CD4-positive, alpha-beta T cell treated with Interleukin-4 for 4 hours (primary cell): ENCODE measurements around the gene KAT14.
A peak's percentile ranks its signal among the peaks of the same experiment; 100 is the strongest.
"Not testable (repeated sequence)": the region's sequence is repeated elsewhere in the genome, so short reads cannot be mapped to it uniquely, and the experiment has no call there.

Experiments
- DNase-seq: peaks from one replicate; pipeline ENCODE4 v3.0.0-alpha.2; 2020

The KAT14 gene, protein sequence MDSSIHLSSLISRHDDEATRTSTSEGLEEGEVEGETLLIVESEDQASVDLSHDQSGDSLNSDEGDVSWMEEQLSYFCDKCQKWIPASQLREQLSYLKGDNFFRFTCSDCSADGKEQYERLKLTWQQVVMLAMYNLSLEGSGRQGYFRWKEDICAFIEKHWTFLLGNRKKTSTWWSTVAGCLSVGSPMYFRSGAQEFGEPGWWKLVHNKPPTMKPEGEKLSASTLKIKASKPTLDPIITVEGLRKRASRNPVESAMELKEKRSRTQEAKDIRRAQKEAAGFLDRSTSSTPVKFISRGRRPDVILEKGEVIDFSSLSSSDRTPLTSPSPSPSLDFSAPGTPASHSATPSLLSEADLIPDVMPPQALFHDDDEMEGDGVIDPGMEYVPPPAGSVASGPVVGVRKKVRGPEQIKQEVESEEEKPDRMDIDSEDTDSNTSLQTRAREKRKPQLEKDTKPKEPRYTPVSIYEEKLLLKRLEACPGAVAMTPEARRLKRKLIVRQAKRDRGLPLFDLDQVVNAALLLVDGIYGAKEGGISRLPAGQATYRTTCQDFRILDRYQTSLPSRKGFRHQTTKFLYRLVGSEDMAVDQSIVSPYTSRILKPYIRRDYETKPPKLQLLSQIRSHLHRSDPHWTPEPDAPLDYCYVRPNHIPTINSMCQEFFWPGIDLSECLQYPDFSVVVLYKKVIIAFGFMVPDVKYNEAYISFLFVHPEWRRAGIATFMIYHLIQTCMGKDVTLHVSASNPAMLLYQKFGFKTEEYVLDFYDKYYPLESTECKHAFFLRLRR

DNA sequence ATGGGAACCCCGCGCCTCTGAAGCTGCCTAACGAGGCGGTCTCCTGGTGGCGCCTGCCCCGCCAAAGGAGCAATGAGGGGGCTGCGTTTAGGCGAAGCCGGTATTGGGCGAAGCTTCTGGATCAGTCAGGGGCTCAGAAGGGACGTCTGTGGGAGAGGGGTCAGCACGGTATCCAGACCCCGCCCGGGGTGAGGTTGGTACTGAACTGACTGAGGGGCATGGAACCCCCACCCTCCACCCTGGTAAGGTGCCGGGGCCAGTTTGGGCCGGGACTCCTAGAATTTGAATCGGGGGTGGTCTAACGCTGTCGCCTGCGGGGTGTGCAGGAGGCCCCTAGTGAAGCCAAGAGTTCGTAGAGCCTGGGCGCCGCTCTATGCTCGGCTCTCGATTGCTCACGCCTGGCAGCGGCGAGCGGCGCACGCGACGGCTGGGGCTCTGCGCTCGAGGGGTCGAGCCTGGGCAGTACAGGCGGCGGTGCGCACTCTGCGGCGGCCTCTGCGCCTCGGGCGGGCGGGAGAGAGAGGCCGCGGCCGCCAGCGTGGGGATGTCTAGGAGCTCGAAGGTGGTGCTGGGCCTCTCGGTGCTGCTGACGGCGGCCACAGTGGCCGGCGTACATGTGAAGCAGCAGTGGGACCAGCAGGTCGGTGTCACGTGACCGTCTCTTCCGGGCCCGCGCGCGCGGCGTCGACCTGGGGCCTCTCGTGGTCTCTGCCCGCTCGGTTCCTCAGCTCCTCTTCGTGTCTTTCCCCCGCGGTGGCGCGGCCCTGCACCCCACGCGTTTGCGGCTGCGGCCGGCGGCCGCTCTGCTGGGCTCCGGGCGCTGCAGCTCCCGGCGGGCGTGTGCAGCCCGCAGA lies at the start of gene KAT14, which contains the start of gene PET117:
Gene KAT14 (plus strand): TSS at position 452 of the 854 bp plus-strand sequence. CDS start 4,798 bp downstream, outside the sequence.
Gene PET117 (plus strand): TSS at position 452 of the 854 bp plus-strand sequence. CDS start 93 bp downstream, at position 545.
- DNase-seq, result peak; percentile 94

DNA sequence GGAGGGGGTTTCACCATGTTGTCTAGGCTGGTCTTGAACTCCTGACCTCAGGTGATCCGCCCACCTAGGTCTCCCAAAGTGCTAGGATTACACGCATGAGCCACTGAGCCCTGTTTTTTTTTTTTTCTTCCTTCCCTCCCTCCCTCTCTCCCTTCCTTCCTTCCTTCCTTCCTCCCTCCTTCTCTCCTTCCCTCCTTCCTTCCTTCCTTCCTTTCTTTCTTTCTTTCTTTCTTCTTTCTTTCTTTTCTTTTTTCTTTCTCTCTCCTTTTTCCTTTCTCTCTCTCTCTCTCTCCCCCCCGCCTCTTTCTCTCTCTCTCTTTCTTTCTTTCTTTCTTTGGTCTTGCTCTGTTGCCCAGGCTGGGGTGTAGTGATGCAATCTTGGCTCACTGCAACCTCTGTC lies 49.4 kb upstream of the KAT14 start:
- DNase-seq, result not testable (repeated sequence)

DNA sequence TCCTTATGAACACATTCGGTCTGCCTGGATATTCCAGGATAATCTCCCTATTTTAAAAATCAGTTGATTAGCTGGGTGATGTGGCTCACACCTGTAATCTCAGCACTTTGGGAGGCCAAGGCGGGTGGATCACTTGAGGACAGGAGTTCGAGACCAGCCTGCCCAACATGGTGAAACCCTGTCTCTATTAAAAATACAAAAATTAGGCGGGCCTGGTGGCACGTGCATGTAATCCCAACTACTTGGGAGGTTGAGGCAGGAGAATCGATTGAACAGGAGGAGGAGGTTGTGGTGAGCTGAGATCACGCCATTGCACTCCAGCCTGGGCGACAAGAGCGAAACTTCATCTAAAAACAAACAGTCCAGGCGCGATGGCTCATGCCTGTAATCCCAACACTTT lies 48.8 kb upstream of the KAT14 start:
- DNase-seq, result not testable (repeated sequence)

DNA sequence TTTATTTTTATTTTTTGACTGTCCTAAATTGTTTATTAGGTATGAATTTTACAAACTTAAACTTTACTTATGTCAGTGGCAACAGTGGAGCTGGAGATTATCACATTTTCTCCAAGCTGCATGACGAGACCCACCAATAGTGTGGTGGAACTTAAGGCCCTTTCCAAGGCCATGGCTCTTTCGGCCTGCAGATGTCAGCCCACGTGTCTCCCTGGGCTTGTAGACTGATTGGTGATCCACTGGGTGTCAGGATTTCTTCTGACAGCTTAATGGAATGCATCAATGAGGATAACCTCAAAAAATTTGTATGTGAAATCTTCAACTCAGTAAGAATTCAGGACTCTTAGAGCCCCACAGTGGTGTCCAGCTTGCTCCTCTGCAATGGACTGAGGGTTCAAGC lies 47.6 kb upstream of the KAT14 start:
- no peak for DNase-seq

DNA sequence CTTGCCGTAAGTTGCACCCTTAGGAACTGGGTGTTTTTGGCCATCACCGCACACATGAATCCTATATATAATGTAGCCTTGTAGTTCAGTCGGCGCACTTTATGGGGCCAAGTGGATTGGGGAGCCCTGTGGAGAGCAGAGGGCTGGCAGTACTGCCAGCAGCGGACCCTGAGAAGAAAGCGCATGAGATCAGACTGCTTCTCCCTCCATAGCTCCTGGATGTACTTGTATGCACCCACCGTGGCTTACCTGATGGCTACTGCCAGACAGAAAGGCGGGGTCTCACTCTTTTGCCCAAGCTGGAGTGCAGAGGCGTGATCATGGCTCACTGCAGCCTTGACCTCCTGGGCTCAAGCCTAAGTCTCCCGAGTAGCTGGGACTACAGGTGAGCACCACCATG lies 47.2 kb upstream of the KAT14 start:
- no peak for DNase-seq

DNA sequence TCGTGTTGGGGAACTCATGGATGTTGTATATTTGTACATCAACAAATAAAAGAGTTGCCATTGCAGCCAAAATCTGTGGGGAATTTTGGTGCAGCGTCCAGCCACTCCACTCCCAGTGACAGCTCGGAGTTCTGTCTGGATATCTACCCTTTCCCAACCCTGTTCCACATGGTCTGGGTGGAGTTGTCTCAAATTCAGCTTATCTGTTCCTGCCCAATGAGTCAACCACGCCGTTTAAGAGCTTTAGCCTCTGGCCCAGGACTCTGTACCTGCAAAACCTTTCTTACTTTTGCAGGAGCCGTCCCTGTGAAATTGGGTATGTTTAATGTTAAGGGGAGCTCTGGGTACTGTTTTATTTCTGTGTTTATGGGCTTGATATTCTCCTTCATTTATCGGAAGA lies 46.0 kb upstream of the KAT14 start:
- DNase-seq, result no peak

DNA sequence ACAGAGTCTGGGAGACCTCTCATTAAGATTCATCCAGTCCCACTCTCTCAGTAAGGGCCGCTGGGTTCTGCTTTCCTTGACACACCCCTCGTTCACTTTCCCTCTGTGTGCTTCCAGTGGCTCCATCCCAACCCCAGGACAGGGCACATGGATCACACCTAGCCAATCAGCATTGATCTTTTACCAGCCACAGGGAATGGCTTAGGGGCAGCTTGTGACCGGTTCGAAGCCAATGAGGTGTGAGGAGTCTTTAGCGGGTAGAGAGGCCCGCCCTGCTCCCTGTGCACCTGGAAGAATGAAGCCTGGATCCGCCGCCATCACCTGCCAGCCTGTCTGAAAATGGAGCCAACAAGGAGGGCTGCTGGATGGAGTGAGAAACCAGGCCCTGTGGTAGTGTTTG lies 44.8 kb upstream of the KAT14 start:
- no peak for DNase-seq

DNA sequence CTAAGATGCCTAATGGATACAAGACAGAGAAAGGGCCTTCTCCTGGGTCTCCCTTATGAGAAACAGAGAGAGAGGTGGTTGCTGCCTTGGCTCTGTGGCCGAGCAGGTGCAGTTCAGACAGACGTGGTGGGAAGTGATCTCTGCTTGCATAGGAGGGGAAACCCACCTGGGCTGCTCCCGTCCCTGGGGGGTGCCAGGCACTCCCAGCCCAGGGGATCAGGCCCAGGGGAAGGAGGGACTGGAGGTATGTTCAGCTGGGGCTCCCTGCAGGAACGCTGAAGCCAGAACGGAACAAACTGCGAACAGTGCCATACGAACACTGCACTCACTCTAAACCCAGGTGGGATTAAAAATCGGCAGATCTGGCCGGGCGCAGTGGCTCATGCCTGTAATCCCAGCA lies 44.3 kb upstream of the KAT14 start:
- no peak for DNase-seq

DNA sequence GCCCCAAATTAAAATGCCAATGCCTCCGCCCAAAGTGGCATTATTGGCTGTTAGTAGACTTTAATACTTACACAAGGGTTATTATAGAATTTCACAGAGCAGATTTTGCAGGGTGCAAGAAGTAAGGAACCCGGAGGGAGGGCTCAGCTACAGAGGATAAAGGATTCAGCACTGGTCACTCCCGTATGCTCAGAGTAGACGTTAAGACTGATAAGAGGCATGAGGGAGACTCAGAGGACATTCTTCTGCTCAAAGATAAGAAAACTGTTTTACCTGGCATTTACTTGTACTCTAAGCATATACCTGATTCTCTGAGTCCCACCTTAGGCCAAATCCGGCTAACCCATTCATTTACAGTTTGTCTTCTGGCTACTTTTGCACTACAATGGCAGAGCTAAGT lies 43.5 kb upstream of the KAT14 start:
- DNase-seq, result no peak

DNA sequence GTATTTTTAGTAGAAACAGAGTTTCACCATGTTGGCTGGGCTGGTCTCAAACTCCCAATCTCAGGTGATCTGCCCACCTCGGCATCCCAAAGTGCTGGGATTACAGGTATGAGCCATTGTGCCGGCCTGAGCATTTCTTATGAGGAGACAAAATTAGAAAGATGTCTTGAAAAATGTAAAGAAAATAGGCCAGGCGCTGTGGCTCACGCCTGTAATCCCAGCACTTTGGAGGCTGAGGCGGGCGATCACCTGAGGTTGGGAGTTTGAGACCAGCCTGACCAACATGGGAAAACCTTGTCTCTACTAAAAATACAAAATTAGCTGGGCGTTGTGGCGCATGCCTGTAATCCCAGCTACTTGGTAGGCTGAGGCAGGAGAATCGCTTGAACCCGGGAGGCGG lies 37.1 kb upstream of the KAT14 start:
- DNase-seq, result not testable (repeated sequence)

DNA sequence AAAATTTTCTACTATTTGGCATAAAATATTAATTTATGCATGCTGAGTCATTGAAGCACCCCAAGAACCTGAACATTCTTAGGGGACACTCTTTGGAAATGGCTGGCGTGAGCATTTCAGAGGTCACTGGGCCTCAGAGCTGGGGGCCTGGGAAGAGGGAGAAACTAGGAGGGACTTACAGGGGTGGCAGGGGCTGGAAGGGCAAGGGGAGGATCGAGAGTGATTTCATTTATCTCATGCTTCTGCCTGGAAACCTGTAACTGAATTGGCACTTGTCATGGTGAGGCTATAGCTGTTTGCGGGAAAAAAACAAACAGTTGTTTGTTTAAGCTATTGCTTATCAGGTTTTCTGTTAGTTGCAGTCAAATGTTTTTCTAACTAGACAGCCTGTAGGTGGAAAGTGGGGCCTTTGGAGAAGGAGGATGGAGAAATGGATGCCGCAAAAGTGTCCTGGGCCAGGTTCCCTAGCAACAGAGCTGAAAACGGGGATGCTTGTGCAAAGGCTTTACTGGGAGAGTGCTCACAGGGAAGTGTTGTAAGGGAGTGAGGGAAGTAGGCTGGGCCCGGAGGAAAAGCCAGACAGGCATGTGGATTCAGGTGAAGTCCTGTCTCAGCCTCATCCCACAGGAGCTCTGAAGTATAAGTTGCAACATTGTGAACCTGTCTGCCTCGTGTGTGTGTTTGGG lies 36.4 kb upstream of the KAT14 start:
- no peak for DNase-seq

DNA sequence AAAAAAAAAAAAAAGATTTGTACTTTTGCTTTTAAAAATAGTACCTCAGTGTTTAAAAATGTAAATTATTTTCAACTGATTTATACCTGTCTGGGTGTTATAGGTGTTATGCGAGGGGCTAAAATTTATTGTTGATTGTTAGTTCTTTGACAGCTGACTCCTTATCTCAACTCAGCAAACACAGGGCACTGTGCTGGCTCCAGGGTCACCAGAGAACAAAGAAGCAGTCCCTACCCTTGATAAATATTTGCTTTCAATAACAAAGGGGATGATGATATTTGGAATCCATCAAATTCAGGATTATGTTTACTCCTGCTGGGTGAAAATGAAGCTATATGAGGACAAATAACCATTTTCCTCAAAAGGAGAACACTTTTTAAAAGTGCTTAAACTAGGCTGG lies 34.2 kb upstream of the KAT14 start:
- no peak for DNase-seq

DNA sequence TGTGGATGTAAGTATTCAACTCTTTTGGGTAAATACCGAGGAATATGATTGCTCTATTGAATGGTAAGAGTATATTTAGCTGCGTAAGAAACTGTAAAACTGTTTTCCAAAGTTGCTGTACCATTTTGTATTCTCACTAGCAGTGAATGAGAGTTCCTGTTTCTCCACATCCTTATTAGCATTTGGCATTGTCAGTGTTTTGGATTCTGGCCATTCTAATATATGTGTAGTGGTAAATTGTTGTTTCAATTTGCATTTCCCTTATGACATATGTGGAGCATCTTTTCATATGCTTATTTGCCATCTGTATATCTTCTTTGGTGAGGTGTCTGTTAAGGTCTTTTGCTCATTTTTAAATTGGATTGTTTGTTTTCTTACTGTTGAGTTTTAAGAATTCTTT lies 29.3 kb upstream of the KAT14 start:
- DNase-seq, result no peak

DNA sequence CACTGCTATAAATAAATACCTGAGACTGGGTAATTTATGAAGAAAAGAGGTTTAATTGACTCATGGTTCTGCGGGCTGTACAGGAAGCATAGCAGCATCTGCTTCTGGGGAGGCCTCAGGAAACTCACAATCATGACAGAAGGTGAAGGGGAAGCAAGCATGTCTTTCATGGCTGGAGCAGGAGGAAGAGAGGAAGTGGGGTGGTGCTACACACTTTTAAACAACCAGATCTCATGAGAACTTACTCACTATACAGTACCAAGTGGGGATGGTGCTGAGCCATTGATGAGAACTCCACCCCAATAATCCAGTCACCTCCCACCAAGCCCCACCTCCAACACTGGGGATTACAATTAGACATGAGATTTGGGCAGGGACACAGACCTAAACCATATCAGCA lies 9.1 kb upstream of the KAT14 start:
- not testable (repeated sequence) for DNase-seq

DNA sequence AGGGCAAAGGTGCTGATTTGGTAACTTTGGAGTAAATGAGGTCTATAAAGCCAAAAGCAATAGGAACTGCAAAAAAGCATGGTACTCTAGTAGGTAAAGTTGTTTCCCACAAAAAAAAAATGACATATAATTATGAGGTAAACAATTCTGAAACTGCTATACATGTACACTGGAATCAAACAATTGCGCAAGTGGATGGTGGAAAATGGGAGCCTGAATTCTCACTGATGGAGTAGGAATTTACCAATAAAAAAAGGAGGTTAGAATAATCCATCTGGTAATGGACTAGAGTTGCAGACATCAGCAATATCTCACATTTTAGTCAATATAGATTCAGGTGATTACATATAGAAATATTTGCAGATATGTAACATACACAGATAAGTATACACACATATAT lies 5.0 kb upstream of the KAT14 start:
- no peak for DNase-seq

DNA sequence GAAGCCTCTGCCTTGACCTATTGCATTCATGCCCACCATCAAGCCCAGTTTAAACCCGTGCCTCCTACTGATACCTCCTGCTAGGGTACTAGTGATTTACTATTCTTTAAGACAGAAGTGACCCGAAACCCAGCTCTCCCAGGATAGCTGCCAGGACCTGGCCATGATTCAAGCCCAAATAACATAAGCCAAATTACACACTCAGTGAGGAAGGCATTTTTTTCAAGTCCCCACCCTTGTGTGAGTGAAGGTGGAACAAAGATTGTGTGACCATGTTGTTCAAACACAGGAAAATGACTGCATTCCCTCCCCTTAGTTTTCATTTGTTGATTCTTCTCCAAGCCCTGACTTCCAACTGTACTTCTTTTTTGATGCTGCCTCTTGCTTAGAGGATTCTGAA lies 3.7 kb upstream of the KAT14 start:
- no peak for DNase-seq

DNA sequence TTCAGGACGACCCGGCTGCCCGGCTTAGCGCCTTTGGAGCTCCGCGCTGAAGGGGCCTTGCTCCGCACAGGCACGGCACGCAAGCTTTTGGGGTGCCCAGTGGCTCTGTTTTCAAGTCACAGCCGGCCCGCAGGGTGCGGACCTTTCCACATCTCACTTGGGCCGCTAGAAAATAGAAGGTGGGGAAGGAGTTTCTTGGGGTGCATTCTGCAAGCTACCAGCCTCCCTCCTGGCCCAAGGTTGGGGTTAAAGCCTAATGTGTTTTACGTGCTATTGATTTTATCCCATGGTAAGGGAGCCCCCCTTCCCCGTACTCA lies 561 bp downstream of the KAT14 start:
- no peak for DNase-seq

DNA sequence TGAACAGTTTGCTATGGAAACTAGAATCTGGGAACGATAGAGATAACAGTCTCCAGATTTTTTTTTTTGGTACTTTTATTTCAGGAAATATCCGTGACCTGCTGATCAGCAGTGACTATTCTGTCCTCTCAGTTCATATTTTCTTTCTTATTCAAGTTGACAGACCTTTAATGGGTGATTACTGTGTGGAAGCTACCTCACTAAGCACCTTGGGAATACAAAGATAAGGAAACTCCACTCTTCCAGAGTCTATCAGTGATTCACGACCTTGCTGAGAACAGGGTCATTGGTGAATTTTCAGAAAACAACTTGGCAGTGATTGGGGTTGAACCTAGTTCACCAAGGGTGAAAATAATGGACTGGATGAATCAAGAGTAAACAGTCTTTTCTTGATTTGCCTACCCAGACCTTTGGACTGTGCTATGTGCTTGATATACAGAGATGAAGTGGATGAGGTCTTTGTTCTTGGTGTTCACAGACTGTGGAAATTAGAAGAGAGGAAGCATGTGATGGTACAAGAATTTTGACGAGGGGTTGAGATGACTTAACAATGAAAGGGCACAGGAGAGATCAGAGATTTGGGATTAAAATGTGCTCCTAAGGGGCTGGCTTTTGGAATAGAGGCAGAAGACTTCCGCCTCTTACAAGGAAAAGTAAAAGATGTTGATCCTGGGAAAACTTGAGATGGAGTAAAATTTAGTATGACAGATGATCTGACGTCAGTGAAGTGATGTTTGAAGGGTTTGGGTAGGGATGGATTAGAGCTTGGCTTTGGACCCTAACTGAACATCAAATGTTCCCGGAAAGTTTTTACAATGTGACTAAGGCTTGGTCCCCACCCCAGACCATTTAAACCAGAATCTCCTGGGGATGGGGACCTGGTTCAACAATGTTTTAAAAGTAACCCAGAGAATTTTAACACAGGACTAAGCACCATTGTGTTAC lies 1.2 kb downstream of the KAT14 start:
- DNase-seq, result no peak

DNA sequence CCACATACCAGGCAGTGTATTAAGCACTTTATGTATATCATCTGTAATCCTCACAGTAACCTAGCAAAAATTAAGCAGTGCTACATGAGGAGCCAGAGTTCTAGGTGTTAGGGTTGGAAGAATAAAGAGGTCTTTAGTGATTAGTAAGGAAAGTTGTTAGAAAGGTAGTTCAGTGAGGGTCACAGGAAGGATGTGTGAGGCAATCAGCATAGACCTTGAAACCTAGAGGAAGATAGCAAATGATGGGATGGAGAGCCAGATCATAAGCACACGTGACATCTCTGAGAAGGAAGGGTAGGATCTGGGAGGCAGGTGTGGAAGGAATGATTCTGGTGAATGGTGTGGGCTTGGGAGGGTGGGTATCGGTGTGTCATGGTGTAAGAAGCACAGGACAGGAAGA lies 2.2 kb downstream of the KAT14 start:
- DNase-seq, result no peak

DNA sequence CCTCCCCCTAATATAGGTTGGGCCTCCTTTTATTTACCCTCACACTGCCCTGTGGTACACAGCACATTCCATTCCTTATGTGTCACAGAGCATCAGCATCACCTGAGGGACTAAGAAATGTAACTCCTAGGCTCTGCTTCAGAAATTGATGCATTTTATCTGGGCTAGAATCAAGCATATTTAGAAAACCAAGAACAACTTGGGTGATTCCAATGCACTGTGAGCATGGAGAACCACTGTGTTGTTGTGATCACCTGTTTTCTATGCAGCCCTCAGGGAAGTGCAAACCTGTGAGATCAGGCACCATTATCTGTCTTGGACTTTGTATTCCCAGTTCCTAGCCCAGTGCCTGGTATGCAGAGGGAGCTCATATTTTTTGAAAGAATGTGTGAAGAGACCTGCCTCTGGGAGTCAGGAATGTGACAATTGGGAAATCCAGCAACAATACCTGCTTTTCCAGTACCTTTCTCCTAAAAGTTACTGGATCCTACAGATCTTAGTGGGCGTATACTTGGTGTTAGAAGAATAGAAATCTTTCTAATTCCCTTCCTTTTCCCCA lies 7.0 kb downstream of the KAT14 start:
- DNase-seq, result no peak

DNA sequence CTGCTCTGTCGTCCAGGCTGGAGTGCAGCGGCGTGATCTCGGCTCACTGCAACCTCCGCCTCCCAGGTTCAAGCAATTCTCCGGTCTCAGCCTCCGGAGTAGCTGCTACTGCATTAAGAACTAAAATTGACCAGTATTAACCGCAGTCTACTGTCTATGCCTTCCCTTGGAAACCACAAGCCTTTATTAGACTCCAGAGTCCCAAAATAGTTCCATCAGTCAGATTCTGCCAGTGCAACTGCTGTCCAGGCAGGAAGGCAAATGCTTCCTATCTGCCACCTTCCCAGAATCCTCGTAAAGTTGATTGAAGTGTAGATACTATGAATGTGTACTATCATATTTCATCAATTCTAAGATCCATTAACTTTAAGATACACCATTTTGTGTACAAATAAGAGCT lies 16.7 kb downstream of the KAT14 start:
- DNase-seq, result no peak
